Fibroblast of lung (primary cell): Measurements from ENCODE around the gene SLC44A4. TPM values are rescaled to one million over a fixed set of nuclear protein-coding genes. Genes with fewer than 3 reads are reported as not detected.

Experiments used
- DNase-seq, 2 donors: peaks; one replicate each; pipeline versions ENCODE4 v3.0.0 to v3.0.0-alpha.2; 2010; ENCODE audit warnings: low read depth in 2 of 2
- H2AFZ ChIP-seq: 2 replicates; pipeline ENCODE4 v1.5.1; 2012; ENCODE audit warnings: low read length, control low read depth, inconsistent platforms
- H3K27ac ChIP-seq: 2 replicates; pipeline ENCODE4 v1.5.1; 2011; ENCODE audit warnings: low read length, control low read depth; ENCODE audit not compliant: insufficient read depth
- H3K27me3 ChIP-seq: 2 replicates; pipeline ENCODE4 v1.5.1; 2011; ENCODE audit warnings: mild to moderate bottlenecking, low read length; ENCODE audit not compliant: control insufficient read depth, insufficient read depth
- H3K36me3 ChIP-seq: 2 replicates; pipeline ENCODE4 v1.5.1; 2011; ENCODE audit warnings: low read length; ENCODE audit not compliant: control insufficient read depth, insufficient read depth
- H3K4me1 ChIP-seq: 2 replicates; pipeline ENCODE4 v1.5.1; 2011; ENCODE audit warnings: low read length; ENCODE audit not compliant: control insufficient read depth, insufficient read depth; ENCODE audit errors: extremely low read depth
- H3K4me2 ChIP-seq: 2 replicates; pipeline ENCODE4 v1.5.1; 2011; ENCODE audit warnings: low read length, control low read depth; ENCODE audit not compliant: insufficient read depth; ENCODE audit errors: extremely low read depth
- H3K4me3 ChIP-seq, 4 experiments: fragments of 200-600 bp in 1 of 4; sonication (generic) in 1 of 4; replicated peaks in 1 of 4; 2 replicates each; pipeline ENCODE4 v1.5.1; 2011 to 2016; ENCODE audit warnings: low read length in 4 of 4, low read depth in 3 of 4, mild to moderate bottlenecking in 3 of 4, control low read depth in 2 of 4, inconsistent platforms in 1 of 4, mixed read lengths in 1 of 4; ENCODE audit not compliant: insufficient read depth in 1 of 4; ENCODE audit errors: control extremely low read depth in 1 of 4
- H3K79me2 ChIP-seq: 2 replicates; pipeline ENCODE4 v1.5.1; 2012; ENCODE audit warnings: mild to moderate bottlenecking, low read length, inconsistent platforms; ENCODE audit not compliant: control insufficient read depth, insufficient read depth
- H3K9ac ChIP-seq: 2 replicates; pipeline ENCODE4 v1.5.1; 2011; ENCODE audit warnings: mild to moderate bottlenecking, low read length, control low read depth; ENCODE audit not compliant: insufficient read depth
- H3K9me3 ChIP-seq: 2 replicates; pipeline ENCODE4 v1.5.1; 2012; ENCODE audit warnings: low read depth, low read length; ENCODE audit not compliant: control insufficient read depth, insufficient read depth
- H4K20me1 ChIP-seq: 2 replicates; pipeline ENCODE4 v1.5.1; 2011; ENCODE audit warnings: low read length; ENCODE audit not compliant: control insufficient read depth, insufficient read depth; ENCODE audit errors: extremely low read depth
- CTCF ChIP-seq, 2 donors: IDR thresholded peaks in 1 of 2; conservative IDR thresholded peaks in 1 of 2; 1 replicate in 1 of 2; 2 replicates in 1 of 2; pipeline ENCODE4 v1.5.1; 2011 to 2012; ENCODE audit warnings: low read length in 2 of 2, control low read depth in 1 of 2, inconsistent platforms in 1 of 2, low read depth in 1 of 2, mild to moderate bottlenecking in 1 of 2
- EZH2 ChIP-seq: IDR thresholded peaks from 2 replicates; pipeline ENCODE4 v1.5.1; 2012; ENCODE audit warnings: low read length, control low read depth, mild to moderate bottlenecking; ENCODE audit errors: missing control alignments
- polyA plus RNA-seq, 2 donors: library from polyadenylated mRNA; depleted of rRNA in 1 of 2; stranded (reverse) in 1 of 2; unstranded in 1 of 2; fragments of >200 nt; gene quantifications; 2 replicates each; pipeline ENCODE4 v1.2.1, GENCODE V29; 2011 to 2012; ENCODE audit warnings: missing spikeins in 1 of 2
- total RNA-seq: library from RNA; depleted of rRNA; stranded (reverse); fragments of >200 nt; gene quantifications from 2 replicates; pipeline ENCODE4 v1.2.1, GENCODE V29; 2014

SLC44A4 gene
- total and polyA plus RNA-seq, 2 donors (not counting 1 experiment from before 2014, with no cell fraction given), result not detected

- no peak for DNase-seq
- peaks cover 2% of the 10 kb centered on the region for H3K4me1 ChIP-seq
- H3K36me3 ChIP-seq, result peaks cover 14% of the 10 kb centered on the region
- no peak overlapping the region for H3K4me3 ChIP-seq
- no peak overlapping the region for H2AFZ ChIP-seq
- no peaks in the 10 kb centered on the region for H4K20me1 ChIP-seq
- no peak overlapping the region for H3K27ac ChIP-seq
- H3K9ac ChIP-seq, result no peak overlapping the region
- no peaks in the 10 kb centered on the region for H3K27me3 ChIP-seq
- no peak overlapping the region for H3K4me2 ChIP-seq
- TF ChIP-seq EZH2, result no peak
- no peak for TF ChIP-seq CTCF (conservative IDR thresholded peaks at IDR 0.05 in 1 of 2, IDR thresholded peaks at IDR 0.05 in 1 of 2; ENCODE audit: low read depth in 1 of 2, low read length in 2 of 2)
- H3K9me3 ChIP-seq, result no peaks in the 10 kb centered on the region
- peaks cover 2% of the 10 kb centered on the region for H3K79me2 ChIP-seq
Measured at GRCh38 chr6:31892821-31893220, 14.0 kb upstream of the SLC44A4 start.

- H2AFZ ChIP-seq, result no peak overlapping the region
Measured at GRCh38 chr6:31889331-31889972, 10.7 kb upstream of the SLC44A4 start.

More at GRCh38 chr6:31889331-31889972, 10.7 kb upstream of the SLC44A4 start:
- no peaks in the 10 kb centered on the region for H3K79me2 ChIP-seq
- H4K20me1 ChIP-seq, result no peaks in the 10 kb centered on the region
- H3K4me2 ChIP-seq, result no peak overlapping the region
- no peaks in the 10 kb centered on the region for H3K4me1 ChIP-seq
- H3K27ac ChIP-seq, result no peak overlapping the region
- no peak overlapping the region for H3K4me3 ChIP-seq
- H3K36me3 ChIP-seq, result peaks cover 30% of the 10 kb centered on the region
- no peak for DNase-seq
- no peaks in the 10 kb centered on the region for H3K27me3 ChIP-seq
- H3K9ac ChIP-seq, result no peak overlapping the region
- TF ChIP-seq EZH2 (no peak), CTCF (conservative IDR thresholded peaks at IDR 0.05 in 1 of 2, IDR thresholded peaks at IDR 0.05 in 1 of 2; ENCODE audit: low read depth in 1 of 2, low read length in 2 of 2) (no peak)
- no peaks in the 10 kb centered on the region for H3K9me3 ChIP-seq
